HEK293T (cell line): ENCODE measurements around the gene TRIM4.
"Not testable (repeated sequence)": the region's sequence is repeated elsewhere in the genome, so short reads cannot be mapped to it uniquely, and the experiment has no call there.

Experiments
- CTCF ChIA-PET: fragments of 350-600 bp; formaldehyde crosslinking; extraction: SDS; loops from one replicate; lab custom pipeline; 2021; ENCODE audit warnings: antibody characterized with exemption, inconsistent platforms; lab: Yijun Ruan, JAX
- POLR2A ChIA-PET: fragments of 350-600 bp; formaldehyde crosslinking; extraction: SDS; loops from one replicate; lab custom pipeline; 2020; ENCODE audit warnings: antibody characterized with exemption, inconsistent platforms; lab: Yijun Ruan, JAX
- DNase-seq: peaks from one replicate; pipeline ENCODE4 v3.0.0; 2012; ENCODE audit warnings: mixed read lengths; ENCODE audit errors: extremely low spot score
- ARNT ChIP-seq: fragments of 450-650 bp; IDR thresholded peaks from 2 replicates; pipeline ENCODE4 v1.6.1; 2017; ENCODE audit warnings: mild to moderate bottlenecking
- BHLHE40 ChIP-seq: fragments of 450-650 bp; IDR thresholded peaks from 2 replicates; pipeline ENCODE4 v1.6.1; 2016; ENCODE audit warnings: mild to moderate bottlenecking, moderate library complexity, borderline replicate concordance
- CTBP1 ChIP-seq: fragments of 450-650 bp; IDR thresholded peaks from 2 replicates; pipeline ENCODE4 v1.6.1; 2016; ENCODE audit warnings: borderline replicate concordance
- ELF4 ChIP-seq: fragments of 450-650 bp; IDR thresholded peaks from 2 replicates; pipeline ENCODE4 v1.6.1; 2017; ENCODE audit warnings: antibody characterized with exemption
- FOXA1 ChIP-seq: fragments of 450-650 bp; IDR thresholded peaks from 2 replicates; pipeline ENCODE4 v1.6.1; 2016; ENCODE audit warnings: mild to moderate bottlenecking
- FOXK2 ChIP-seq: fragments of 450-650 bp; IDR thresholded peaks from 2 replicates; pipeline ENCODE4 v1.6.1; 2016; ENCODE audit warnings: mild to moderate bottlenecking
- FOXM1 ChIP-seq: fragments of 450-650 bp; IDR thresholded peaks from 2 replicates; pipeline ENCODE4 v1.6.1; 2017; ENCODE audit warnings: mild to moderate bottlenecking, borderline replicate concordance
- HDGF ChIP-seq: fragments of 450-650 bp; IDR thresholded peaks from 2 replicates; pipeline ENCODE4 v1.6.1; 2017; ENCODE audit warnings: antibody characterized with exemption, borderline replicate concordance
- L3MBTL2 ChIP-seq: fragments of 450-650 bp; conservative IDR thresholded peaks from 2 replicates; pipeline ENCODE4 v1.6.1; 2016; ENCODE audit warnings: mild to moderate bottlenecking
- LEF1 ChIP-seq: fragments of 450-650 bp; IDR thresholded peaks from 2 replicates; pipeline ENCODE4 v1.6.1; 2017; ENCODE audit warnings: mild to moderate bottlenecking, borderline replicate concordance
- NFRKB ChIP-seq: fragments of 450-650 bp; IDR thresholded peaks from 2 replicates; pipeline ENCODE4 v1.6.1; 2016; ENCODE audit warnings: mild to moderate bottlenecking, moderate library complexity
- SP1 ChIP-seq: fragments of 450-650 bp; IDR thresholded peaks from 2 replicates; pipeline ENCODE4 v1.6.1; 2017
- SUZ12 ChIP-seq: fragments of 450-650 bp; IDR thresholded peaks from 2 replicates; pipeline ENCODE4 v1.6.1; 2016; ENCODE audit warnings: mild to moderate bottlenecking
- TARDBP ChIP-seq: fragments of 450-650 bp; IDR thresholded peaks from 2 replicates; pipeline ENCODE4 v1.6.1; 2016
- ZNF384 ChIP-seq: fragments of 450-650 bp; IDR thresholded peaks from 2 replicates; pipeline ENCODE4 v1.6.1; 2016
- TF ChIP-seq, protein P1 (sequence below): fragments of 450-650 bp; IDR thresholded peaks from 2 replicates; pipeline ENCODE4 v1.6.1; 2016

The TRIM4 gene

DNA sequence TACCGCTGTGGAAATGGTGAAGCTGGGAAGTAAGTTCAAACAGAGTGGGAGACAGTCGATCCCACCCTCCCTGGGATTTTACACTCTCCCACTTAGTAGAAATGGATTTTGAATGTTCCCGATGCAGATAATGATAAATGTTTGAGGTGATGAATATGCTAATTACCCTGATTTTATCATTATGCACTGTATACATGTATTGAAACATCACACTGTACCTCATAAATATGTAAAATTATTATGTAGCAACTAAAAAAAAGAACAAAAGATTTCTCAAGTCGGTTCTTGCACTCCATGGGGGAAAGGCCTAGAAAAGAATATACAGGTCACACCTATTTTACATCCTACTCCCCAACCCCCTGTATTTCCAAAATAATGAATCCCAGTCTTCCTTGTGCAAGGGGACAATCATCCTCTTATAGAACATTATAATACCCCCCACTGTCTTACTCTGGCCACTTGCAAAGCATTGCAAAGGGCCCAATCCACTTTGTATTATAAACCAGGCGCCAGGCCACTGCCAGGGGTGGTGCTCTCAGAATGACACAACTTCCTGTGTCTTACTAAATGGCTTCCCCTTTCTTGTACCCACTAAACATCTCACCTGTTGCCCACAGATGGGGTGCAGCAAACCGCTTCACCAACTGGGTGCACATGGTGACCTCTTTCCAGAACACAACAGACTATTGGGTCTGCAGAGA is 21.9 kb downstream of the TRIM4 start:
- POLR2A ChIA-PET, result no interaction called here
- no peak for TF ChIP-seq HDGF
- no peak for TF ChIP-seq FOXM1
- TF ChIP-seq ZNF384, result no peak
- TF ChIP-seq TARDBP, result no peak
- TF ChIP-seq FOXA1, result no peak
- TF ChIP-seq, protein P1, sequence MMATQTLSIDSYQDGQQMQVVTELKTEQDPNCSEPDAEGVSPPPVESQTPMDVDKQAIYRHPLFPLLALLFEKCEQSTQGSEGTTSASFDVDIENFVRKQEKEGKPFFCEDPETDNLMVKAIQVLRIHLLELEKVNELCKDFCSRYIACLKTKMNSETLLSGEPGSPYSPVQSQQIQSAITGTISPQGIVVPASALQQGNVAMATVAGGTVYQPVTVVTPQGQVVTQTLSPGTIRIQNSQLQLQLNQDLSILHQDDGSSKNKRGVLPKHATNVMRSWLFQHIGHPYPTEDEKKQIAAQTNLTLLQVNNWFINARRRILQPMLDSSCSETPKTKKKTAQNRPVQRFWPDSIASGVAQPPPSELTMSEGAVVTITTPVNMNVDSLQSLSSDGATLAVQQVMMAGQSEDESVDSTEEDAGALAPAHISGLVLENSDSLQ, result no peak
- TF ChIP-seq FOXK2, result no peak
- no peak for TF ChIP-seq ARNT
- no peak for TF ChIP-seq SUZ12
- no peak for TF ChIP-seq BHLHE40
- no peak for TF ChIP-seq ELF4
- no peak for TF ChIP-seq NFRKB
- CTCF ChIA-PET, result no interaction called here
- DNase-seq, result no peak

DNA sequence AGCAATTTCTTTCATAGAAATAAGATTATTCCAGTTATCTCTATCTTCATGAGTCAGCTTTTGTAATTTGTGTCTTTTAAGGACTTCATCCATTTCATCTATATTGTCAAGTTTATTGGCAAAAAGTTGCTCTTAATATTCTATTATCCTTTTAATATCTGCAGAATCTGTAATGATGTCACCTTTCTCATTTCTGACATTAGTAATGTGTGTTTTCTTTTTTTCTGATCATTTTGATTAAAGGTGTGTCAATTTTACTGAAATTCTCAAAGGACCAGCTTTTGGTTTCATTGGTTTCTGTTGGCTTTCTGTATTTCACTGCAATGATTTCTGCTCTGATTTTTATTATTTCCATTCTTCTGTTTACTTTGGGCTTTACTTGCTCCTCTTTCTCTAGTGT is 24.6 kb downstream of the TRIM4 start:
- POLR2A ChIA-PET, result no interaction called here

DNA sequence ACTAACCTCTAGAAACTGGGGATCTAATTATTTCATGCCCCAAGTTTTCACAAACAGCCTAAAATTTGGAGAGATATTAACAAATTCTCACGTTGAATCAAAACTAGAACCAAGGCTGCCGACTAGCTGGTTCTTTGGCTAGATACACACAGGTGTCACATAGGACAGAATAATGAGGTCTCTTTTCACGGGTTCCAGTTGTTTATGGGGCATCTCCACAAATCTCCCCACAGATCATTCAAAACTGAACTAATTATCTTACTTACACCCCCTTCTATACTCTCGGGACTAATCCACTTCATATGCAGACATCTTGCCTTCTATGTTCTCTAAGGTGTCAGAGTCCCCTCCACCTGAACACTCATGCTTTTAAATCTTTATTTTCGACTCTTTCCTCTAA is 26.1 kb downstream of the TRIM4 start:
- POLR2A ChIA-PET, result no interaction called here
- TF ChIP-seq L3MBTL2, result no peak
- no peak for TF ChIP-seq NFRKB
- TF ChIP-seq, protein P1, result no peak
- no peak for TF ChIP-seq FOXK2
- CTCF ChIA-PET, result no interaction called here

More for the DNA sequence above, 24.6 kb downstream of the TRIM4 start:
- DNase-seq, result no peak
- TF ChIP-seq LEF1, result no peak
- TF ChIP-seq HDGF, result no peak
- no peak for TF ChIP-seq L3MBTL2
- TF ChIP-seq FOXK2, result no peak
- TF ChIP-seq CTBP1, result no peak
- no peak for TF ChIP-seq TARDBP
- TF ChIP-seq BHLHE40, result no peak
- no peak for TF ChIP-seq NFRKB
- no peak for TF ChIP-seq SP1
- TF ChIP-seq SUZ12, result no peak
- TF ChIP-seq FOXM1, result no peak
- TF ChIP-seq ARNT, result no peak
- TF ChIP-seq FOXA1, result no peak
- no peak for TF ChIP-seq ELF4
- no peak for TF ChIP-seq ZNF384
- TF ChIP-seq, protein P1, result no peak
- CTCF ChIA-PET, result interaction anchor here (0.6 kb wide), 1 partner anchor 193 kb away, joined by 3 read pairs; no protein-coding TSS in a partner anchor

DNA sequence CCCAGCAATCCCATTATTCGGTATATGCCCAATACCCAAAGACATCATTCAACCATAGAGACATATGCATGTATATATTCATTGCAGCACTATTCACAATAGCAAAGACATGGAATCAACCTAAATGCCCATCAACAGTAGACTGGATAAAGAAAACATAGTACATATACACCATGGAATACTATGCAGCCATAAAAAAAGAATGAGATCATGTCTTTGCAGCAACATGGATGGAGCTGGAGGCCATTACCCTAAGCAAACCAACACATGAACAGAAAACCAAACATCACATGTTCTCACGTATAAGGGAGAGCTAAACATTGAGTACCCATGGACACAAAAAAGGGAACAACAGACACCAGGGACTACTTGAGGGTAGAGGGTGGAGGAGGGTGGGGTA is 29.0 kb downstream of the TRIM4 start:
- POLR2A ChIA-PET, DNase-seq, CTCF ChIA-PET: not testable (repeated sequence)

More for the DNA sequence above, 26.1 kb downstream of the TRIM4 start:
- no peak for DNase-seq

DNA sequence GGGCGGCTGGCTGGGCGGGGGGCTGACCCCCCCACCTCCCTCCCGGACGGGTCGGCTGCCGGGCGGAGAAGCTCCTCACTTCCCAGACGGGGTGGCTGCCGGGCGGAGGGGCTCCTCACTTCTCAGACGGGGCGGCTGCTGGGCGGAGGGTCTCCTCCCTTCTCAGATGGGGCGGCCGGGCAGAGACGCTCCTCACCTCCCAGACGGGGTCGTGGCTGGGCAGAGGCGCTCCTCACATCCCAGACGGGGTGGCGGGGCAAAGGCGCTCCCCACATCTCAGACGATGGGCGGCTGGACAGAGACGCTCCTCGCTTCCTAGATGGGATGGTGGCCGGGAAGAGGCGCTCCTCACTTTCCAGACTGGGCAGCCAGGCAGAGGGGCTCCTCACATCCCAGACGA is 31.0 kb downstream of the TRIM4 start:
- POLR2A ChIA-PET, DNase-seq, CTCF ChIA-PET: not testable (repeated sequence)

DNA sequence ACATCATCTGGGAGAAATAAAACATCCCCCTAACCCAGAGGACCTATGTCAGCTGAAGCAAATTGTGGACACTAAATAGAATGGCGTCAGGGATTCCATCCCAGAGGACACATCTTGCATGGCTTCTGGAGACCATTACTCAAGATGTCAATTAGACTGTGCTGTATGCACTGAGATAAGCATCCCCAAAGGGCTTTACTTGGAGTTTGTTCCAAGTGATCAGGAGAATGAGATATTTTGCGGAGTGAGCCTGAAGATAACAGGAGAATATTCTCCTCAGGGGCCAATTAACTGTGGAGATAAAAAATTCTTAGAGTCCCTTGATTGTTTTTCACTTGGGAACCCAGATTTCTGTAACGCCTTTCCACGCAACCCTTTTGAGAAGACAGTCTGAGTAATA is 38.0 kb downstream of the TRIM4 start:
- DNase-seq, result no peak
- TF ChIP-seq SUZ12 (no peak), TARDBP (no peak), CTBP1 (no peak), FOXK2 (no peak), L3MBTL2 (no peak), ELF4 (no peak)
- TF ChIP-seq, protein P1, result no peak
- CTCF ChIA-PET, result no interaction called here
- POLR2A ChIA-PET, result no interaction called here

DNA sequence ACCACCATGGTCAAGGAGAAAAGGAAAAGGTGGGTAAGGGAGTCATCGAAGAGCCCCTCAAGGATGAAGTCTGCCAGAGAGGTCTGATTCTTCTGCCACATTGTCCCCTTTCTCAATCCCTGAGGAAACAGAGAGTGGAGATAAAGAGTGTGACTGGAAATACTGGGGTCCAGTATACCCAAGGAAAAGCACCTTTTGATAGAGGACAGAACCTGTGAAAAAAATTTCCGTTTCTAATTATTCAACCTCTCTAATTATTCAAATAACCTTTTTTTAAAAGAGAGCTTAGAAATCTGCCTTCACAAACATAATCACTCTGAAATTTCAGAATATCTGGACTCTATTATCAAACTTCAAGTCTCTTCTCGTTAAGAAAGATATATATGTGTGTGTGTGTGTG is 42.4 kb downstream of the TRIM4 start, which contains the start of gene OR2AE1:
OR2AE1 (minus strand) TSS at position 101 of the 400 bp plus-strand sequence; CDS start at position 101, 0 bp downstream.
- TF ChIP-seq BHLHE40, result no peak
- TF ChIP-seq ARNT, result no peak
- TF ChIP-seq LEF1, result no peak
- no peak for TF ChIP-seq ZNF384
- no peak for TF ChIP-seq FOXA1
- no peak for TF ChIP-seq ELF4
- no peak for TF ChIP-seq HDGF
- no peak for TF ChIP-seq L3MBTL2
- no peak for TF ChIP-seq TARDBP
- no peak for TF ChIP-seq NFRKB
- TF ChIP-seq FOXM1, result no peak
- TF ChIP-seq CTBP1, result no peak
- TF ChIP-seq, protein P1, result no peak
- no peak for TF ChIP-seq SUZ12
- TF ChIP-seq SP1, result no peak
- no peak for TF ChIP-seq FOXK2

More for the DNA sequence above, 42.4 kb downstream of the TRIM4 start, which contains the start of gene OR2AE1:
- no peak for DNase-seq
- ChIA-PET POLR2A (no interaction called here), CTCF (no interaction called here)
